Posterior vena cava (tissue), 2 donors: ENCODE data around the gene CD69. TPM values are rescaled to one million over a fixed set of nuclear protein-coding genes. Genes with fewer than 3 reads are reported as not detected.
"Not testable (repeated sequence)": the region's sequence is repeated elsewhere in the genome, so short reads cannot be mapped to it uniquely, and the experiment has no call there.

Source experiments
- DNase-seq: peaks from one replicate; pipeline ENCODE4 v3.0.0-alpha.2; 2020; ENCODE audit warnings: low spot score
- intact Hi-C, 2 donors: fragments of 100-400 bp; cut with DNase I; formaldehyde crosslinking; loops; one replicate each; pipeline versions ENCODE4 v1.14.1 to v1.14.2; 2022 to 2023
- total RNA-seq, 2 donors: library from RNA; stranded (reverse); fragmentation: NEBNext Ultra II Directional; extraction: Animal tissue kit (Norgen Biotek cat#: 25700); gene quantifications; one replicate each; pipeline ENCODE4 v1.2.1, GENCODE V29; 2021
- donor health status: DM: yes; HTN: yes; CAD: no.
- donor health status: DM: yes; HTN: yes; CAD: no.

The CD69 gene
- total RNA-seq, 2 donors from 2014 or later = 5.0 to 5.1 TPM

DNA sequence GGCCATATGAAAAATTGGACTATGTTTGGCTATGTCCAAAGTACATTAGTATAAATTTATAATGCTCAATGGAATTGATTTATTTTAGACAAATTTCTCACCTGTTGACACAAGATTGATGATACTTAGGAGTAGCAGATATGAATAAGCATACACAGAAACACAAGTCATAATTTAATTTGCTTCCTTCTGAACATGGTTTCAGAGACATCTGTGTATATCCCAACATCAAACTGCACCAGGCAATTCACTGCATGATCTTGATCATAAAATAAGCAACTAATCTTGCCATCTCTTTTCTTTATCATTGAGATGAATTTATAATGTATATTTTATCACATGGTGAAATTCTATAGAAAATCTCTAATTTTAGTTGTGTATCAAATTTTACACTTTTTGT is 31.6 kb downstream of the CD69 start:
- no peak for DNase-seq
- intact Hi-C loops = no loop called here

DNA sequence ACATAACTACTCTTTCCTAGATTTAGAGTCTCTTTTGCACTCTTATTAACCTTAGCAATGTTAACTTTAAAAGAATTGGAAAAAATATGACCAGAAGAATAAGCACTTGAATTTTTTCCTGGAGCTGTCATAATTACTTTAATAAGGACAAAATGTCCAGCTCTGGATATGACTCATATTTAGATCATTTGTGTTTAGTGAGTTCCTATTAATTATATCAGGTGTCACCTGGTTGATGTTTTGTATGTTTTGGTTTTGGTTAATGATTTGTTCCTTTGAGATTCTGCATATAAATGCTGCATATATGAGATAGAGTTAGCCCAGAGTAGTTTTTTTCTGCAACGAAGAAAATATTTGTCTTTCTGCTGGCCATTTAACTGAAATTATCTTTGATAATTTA is 32.9 kb downstream of the CD69 start:
- intact Hi-C loops = no loop called here
- no peak for DNase-seq

DNA sequence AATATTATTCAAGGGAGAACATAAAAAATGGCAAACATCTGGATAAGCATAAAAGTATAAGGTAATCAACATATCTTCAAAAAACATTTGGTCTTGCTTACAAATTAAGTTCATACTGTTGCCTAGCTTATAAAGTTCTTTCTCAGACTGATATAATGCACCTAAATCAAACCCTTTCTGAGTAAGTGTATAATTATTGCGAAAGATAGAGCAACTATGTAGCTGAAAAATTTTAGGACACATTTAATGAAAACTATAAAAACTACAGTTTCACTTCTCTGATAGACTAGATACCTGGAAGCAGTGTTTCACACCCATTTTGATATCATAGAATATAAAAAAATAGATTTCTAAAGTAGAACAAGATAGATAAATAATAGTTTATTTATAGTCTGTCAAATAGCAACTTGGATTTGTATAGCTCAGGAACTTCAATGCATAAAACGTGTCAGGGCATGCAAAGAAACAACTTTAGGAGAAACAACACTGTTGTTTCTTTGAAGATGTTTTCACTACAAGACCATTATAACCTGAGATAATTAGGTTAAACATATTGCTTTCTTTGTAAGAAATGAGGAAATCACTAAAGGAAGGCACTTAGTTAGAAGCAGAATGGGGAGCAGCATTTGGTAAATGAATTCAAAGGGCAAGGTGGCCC is 35.4 kb downstream of the CD69 start:
- intact Hi-C loops = no loop called here
- DNase-seq = no peak

DNA sequence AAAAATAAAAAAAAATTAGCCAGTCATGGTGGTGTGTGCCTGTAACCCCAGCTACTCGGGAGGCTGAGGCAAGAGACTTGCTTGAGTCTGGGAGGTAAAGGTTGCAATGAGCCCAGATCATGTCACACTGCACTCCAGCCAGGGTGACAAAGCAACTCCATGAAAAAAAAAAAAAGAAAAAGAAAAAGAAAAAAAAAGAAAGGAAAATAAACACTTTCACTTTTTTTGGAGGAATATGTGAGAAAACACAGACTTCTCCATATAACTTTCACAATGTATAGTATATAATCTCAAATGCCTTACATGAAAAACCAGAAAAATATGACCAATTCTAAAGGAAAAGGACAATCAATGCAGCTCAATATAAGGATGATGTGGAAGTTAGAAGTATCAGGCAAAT is 36.7 kb downstream of the CD69 start:
- intact Hi-C loops = no loop called here
- no peak for DNase-seq

DNA sequence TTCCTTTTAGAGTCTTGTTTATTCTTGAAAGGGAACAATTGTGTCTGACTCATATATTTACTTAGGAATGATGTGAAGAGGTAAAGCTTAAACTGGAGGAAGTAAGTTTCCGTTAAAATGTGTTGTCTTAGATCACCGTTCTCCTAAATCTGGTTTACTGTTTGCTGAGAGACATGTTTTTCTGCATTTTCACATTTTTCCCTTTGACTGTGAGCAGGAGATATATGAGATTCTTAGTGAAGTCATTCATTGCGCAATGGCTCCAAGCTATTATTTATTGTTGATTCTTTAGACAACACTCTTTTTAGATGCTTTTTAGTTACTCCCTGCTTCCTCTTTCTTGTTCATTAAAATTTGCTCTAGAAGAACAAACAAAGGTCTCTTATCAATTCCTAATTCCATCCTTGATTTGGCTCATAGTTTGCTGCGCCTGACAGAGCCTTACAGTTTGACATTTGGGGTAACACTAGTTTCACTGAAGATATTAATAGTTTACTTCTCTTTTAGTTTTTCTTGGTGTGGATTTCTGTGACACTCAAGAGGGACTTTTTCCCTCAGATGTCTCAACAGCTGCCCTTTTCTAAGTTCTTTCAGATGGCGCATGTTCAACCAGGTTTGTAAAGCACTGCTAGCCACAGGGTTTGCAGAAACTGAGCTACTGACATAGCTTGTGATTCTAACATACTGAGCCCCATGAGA is 39.2 kb downstream of the CD69 start:
- DNase-seq = no peak
- intact Hi-C loops = no loop called here

DNA sequence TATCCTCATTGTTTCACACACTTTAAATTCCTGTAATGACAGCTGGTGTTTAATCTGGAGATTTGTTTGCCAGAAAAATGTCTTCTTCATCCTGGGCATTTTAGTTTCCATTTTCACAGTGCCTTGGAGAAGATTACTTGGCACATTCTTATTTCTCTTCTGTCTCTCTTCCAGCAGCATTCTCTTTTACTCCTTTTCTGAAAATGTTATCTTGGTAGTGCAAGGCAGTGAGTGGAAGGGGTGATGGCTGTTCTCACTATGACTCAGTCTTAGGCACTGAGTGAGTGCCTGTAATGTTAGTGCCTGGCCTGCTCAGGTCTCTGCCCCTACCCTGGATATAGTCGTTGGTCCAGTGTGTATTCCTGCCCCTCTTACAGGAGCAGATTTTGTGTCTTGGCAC is 40.9 kb downstream of the CD69 start:
- DNase-seq = no peak
- intact Hi-C loops = no loop called here

DNA sequence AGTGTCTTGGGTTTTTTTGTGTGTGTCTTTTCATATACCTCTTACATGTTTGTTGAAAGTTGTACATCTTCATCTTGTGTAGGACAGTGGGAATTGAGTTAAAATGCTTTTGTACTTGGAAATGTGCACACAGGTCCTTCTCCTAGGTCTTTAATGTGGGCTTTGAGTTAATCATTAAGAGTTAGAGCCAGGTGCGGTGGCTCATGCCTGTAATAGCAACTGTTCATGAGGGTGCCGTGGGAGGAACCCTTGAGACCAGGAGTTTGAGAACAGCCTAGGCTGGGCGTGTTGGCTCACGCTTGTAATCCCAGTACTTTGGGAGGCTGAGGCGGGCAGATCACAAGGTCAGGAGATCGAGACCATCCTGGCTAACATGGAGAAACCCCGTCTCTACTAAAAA is 41.7 kb downstream of the CD69 start:
- DNase-seq = no peak
- intact Hi-C loops = no loop called here

DNA sequence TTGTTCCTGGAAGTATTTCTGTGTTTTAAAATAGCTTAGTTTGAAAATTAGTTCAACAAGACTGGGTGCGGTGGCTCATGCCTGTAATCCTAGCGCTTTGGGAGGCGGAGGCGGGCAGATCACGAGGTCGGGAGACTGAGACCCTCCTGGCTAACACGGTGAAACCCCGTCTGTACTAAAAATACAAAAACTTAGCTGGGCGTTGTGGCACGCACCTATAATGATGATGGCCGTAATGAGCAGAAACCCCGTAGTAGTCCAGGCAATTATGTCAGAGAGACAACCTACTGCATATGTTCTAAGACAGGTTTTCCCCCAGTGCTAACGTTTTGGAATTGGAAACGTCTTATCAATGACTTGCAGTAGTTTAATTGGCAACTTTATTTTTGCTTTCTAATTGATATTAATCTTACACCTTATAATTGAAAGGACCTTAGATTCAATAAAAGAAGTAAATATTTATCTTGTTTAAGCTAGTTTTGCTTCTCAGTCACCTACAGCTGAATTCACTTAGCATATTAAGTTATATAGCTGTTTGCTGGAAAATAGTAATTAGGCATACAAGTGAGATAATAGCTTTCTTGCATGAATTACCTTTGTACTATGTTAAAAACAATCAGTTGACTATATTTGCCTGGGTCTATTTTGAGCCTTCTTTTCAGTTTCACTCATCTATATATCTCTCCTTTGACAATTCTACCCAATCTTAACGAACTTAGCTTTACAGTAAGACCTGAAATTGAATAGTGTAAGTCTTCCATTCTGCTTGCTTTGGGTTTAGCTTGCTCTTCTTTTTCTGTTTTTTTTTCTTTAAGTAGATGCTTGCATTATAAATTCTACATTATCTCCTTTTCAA is 43.4 kb downstream of the CD69 start:
- DNase-seq = no peak
- intact Hi-C loops = no loop called here

DNA sequence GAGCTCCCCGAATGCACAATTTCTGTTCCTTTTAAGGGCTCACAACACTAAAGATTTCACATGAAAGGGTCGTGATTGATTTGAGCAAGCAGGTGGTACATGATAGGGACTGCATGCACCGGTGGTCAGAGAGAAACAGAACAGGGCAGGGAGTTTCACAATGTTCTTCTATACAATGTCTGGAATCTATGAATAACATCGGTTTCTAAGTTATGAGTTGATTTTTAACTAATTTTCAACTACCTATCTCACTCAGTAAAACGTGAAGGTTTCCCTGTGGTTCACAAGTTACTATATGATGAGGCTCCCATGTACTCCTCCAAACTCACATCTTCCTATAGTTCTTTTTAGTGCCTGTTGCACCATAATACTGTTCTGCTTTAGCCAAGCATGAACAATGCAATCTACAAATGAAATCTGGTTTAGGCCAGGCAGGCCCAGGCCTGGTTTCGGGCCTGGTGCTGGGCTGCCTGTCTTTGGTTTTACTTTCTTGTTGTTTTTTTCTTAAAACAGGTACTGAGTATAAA is 47.6 kb downstream of the CD69 start:
- DNase-seq, intact Hi-C loops: not testable (repeated sequence)

DNA sequence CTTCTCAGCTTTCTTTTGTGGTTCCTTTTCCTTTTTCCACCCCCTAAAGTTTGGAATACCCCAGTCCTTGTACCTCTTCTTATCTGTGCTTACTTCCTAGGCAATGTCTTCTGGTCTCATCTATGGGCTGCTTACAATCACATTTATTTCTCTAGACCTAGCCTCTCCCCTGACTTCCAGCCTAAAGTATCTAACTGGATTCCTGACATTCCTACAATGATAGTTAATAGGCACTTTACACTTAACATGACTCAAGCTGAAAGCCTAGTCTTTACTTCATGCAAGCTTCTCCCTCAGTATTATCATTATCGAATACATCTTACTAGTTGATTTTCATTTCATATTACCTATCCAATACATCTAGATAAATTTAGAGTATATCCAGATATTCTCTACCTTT is 49.0 kb downstream of the CD69 start:
- intact Hi-C loops = no loop called here

DNA sequence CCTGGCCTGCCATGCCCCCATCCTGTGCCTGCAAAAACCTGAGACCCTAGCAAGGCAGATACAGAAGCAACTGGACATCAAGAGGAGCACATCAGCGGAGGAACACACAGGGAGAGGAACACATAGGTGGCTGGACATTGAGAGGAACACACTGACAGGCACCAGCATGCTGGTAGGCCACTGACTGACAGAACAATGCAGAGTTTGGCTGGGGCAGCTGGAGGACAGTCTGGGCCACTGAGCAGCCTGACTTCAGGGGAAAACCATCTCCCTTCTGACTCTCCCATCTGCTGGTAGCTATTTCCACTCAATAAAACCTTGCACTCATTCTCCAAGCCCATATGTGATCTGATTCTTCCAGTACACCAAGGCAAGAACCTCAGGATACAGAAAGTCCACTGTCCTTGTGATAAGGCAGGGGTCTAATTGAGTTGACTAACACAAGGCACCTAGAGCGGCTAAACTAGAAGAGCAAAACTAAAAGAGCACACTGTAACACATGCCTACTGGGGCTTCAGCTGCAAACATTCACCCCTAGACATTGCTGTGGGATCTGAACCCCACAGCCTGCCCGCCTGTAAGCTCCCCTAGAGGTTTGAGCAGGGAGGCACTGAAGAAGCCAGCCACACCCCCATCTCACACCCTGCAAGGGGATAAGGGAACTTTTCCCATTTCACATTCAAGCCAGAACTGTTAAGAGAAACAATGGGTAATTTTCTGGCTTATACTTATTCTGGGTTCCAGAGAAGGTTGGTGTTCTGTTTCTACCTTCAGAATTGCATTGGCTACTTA is 49.9 kb downstream of the CD69 start:
- no peak for DNase-seq
- intact Hi-C loops = no loop called here

More for the DNA sequence above, 49.0 kb downstream of the CD69 start:
- no peak for DNase-seq

DNA sequence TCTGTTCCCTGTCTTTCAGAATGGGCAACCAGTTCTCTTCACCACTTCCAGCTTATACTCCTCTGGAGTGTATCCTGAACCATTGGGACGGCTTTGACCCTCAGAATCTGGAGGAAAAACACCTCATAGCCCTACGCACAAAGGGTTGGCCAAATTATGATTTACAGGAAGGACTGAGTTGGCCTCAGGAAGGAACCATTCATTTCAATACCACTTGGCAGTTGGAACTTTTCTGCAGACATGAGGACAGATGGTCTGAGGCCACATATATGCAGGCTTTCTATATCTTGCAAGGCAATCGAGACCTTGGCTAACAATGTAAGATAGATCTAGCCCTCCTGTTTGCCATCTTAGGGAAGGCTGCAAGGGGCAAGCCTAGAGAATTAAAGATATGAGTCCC is 51.8 kb downstream of the CD69 start:
- no peak for DNase-seq
- intact Hi-C loops = loop anchor here in 1 of 2 donors (10.0 kb wide), 1 partner anchor 74 kb away; no protein-coding TSS in a partner anchor

DNA sequence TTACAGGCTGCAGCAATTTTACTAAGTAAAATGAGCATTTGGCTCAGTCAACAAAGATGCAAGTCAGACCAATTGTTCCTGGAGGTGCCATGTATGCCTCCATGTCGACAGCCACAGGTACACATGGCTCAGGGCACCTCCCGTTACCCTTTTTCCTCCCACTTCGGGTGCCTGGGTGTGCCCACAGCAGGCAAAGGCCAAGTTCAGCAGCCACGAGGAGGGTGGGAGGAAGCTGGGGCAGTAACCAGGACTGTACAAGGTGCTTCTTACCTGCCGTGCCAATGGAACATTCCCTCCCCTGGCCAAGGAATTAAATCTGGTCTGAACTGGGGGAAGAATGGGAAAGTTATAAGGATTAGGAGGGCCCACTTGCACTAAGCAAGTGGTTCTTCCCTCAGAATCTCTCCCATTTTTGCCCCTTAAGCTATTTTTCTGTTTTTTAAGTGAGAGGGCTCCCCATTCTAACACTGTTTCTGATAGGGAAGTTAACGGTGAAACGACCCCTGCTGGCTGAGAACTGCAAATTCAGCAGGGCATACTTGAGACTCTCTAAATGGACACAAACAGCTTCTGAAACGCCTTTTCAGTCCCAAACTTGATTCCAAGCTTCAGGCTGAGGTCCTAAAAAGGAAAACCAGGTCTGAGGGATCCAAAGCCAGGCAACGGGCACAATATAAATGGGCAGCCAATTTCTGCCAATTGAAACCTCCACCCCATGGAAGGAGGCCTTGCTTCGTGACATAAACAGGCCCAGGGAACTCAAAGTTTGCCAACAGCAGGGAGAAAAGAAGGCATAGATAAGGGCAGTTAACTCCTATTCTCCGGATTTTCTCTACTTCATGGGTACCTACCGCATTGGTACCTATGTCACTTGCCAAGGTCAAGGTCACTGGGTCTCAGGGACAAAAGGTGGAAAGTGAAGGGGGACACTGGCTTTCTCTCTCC is 52.6 kb downstream of the CD69 start:
- DNase-seq = no peak
- intact Hi-C loops = loop anchor here in 1 of 2 donors (10.0 kb wide), 1 partner anchor 73 kb away; no protein-coding TSS in a partner anchor

DNA sequence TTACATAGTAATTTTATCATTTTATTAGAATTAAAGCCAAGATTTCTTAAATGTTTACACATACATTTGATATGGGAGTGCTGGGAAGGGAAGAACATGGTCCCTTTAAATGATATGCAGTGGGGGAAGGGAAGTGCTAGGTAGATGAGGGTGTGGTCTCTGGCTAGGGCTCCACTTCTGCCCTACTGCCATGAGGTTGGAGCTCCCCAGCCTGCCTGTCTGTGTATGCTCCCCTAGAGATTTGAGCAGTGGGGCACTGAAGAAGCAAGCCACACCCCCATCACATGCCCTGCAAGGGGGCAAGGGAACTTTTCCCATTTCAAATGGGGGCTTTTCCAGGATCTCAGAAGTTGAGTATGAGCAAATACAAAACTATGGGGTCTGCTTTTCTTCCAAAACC is 53.3 kb downstream of the CD69 start:
- no peak for DNase-seq
- intact Hi-C loops = loop anchor here in 1 of 2 donors (10.0 kb wide), 1 partner anchor 73 kb away; no protein-coding TSS in a partner anchor

DNA sequence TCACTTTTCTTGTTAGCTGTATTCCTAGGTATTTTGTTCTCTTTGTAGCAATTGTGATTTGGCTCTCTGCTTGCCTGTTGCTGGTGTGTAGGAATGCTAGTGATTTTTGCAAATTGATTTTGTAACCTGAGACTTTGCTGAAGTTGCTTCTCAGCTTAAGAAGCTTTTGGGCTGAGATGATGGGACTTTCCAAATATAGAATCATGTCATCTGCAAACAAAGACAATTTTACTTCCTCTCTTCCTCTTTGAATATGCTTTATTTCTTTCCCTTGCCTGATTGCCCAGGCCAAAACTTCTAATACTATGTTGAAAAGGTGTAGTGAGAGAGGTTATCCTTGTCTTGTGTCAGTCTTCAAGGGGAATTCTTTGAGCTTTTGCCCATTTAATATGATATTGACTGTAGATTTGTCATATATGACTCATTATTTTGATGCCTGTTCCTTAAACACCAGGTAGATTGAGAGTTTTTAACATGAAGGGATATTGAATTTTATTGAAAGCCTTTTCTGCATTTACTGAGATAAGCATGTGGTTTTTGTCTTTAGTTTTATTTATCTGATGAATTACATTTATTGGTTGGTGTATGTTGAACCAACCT is 54.5 kb downstream of the CD69 start:
- intact Hi-C loops = loop anchor here in 1 of 2 donors (10.0 kb wide), 1 partner anchor 71 kb away; no protein-coding TSS in a partner anchor
- no peak for DNase-seq

DNA sequence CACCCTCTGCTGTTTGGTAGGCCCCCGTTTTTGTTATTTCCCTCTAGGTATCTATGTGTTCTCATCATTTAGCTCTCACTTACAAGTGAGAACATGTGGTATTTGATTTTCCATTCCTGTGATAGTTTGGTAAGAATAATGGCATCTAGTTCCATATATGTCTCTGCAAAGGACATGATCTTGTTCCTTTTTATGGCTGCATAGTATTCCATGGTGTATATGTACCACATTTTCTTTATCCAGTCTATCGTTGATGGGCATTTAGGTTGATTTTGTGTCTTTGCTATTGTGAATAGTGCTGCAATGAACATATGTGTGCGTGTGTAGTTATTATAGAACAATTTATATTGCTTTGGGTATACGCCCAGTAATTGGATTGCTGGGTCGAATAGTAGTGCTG is 56.1 kb downstream of the CD69 start:
- DNase-seq = not testable (repeated sequence)
- intact Hi-C loops = loop anchor here in 1 of 2 donors (10.0 kb wide), 1 partner anchor 70 kb away; no protein-coding TSS in a partner anchor
